GOT3 (cell line): ENCODE measurements around the gene DPAGT1.
A peak's percentile ranks its signal among the peaks of the same experiment; 100 is the strongest.
"Not testable (repeated sequence)": the region's sequence is repeated elsewhere in the genome, so short reads cannot be mapped to it uniquely, and the experiment has no call there.

Experiments
- DNase-seq: peaks from one replicate; lab custom pipeline; 2025; ENCODE audit warnings: mixed read lengths; lab: John Stamatoyannopoulos, UW

Gene DPAGT1

DNA sequence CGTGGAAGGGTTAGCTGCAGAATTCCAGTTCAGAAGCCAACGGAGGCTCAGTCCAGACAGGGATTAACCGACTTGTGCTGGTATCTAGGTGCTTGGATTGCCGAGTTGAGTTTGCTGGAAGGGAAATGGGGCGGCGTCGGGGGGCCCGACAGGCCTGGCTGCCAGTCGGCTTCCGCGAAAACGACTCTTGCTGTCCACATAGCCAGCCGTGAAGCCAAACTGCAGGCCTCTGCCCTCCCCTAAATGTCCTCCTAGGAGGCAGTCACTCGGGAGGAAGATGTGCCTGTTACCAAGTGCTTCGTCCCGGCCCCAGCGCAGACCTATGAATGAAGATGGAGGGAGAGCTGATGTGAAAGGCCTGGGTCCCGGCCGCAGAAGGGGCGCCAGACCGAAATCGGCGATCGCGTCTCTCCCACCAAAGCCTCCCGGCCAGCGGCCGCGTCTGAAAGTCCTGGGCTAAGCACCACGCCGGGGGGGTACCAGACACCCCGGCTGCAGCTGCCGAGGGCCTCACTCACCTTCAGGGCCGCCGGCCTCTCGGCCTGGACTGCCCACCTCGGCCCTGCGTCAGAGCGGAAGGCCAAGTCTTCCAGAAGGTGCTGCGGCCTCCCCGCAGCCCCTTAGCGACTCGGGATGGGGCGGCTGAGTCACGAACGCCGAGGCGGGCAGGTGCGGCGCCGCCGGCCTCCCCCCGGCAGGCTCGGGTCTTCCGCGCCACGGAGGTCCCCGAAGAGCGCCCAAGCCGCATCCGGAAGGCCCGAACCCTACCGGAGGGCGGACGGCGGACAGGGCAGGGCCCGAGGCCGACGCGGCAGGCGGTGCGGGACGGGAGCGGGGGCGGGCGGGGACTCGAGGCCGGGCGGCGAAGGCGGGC is 7.5 kb downstream of the DPAGT1 start:
- DNase-seq = no peak

DNA sequence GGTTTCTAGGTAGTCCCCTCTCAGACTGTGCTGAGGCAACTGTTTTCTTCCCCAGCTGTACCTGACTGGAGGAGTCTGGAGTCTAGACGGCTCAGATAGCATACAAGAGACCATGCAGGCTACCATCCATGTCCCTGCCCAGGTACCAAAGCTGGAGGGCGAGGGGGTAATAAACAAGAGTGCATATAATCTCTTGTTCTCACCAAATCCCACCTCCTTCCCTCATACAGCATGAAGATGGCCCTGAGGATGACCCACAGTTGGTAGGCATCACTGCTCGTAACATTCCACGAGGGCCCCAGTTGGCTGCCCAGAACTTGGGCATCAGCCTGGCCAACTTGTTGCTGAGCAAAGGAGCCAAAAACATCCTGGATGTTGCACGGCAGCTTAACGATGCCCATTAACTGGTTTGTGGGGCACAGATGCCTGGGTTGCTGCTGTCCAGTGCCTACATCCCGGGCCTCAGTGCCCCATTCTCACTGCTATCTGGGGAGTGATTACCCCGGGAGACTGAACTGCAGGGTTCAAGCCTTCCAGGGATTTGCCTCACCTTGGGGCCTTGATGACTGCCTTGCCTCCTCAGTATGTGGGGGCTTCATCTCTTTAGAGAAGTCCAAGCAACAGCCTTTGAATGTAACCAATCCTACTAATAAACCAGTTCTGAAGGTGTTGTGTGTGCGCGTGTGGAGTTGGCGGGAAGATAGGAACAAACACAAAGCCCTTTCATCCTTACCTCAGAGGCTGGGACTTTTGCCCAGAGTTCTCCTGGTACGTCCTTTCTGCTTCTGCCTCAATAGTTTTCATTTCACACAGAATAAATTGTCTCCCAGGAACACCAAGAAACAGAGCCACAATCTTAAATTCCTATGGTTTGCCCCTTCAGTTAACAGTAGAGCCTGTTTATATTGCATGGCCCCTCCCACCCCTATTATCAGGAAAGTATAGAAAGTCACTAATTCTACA is 8.5 kb downstream of the DPAGT1 start:
- DNase-seq = no peak

DNA sequence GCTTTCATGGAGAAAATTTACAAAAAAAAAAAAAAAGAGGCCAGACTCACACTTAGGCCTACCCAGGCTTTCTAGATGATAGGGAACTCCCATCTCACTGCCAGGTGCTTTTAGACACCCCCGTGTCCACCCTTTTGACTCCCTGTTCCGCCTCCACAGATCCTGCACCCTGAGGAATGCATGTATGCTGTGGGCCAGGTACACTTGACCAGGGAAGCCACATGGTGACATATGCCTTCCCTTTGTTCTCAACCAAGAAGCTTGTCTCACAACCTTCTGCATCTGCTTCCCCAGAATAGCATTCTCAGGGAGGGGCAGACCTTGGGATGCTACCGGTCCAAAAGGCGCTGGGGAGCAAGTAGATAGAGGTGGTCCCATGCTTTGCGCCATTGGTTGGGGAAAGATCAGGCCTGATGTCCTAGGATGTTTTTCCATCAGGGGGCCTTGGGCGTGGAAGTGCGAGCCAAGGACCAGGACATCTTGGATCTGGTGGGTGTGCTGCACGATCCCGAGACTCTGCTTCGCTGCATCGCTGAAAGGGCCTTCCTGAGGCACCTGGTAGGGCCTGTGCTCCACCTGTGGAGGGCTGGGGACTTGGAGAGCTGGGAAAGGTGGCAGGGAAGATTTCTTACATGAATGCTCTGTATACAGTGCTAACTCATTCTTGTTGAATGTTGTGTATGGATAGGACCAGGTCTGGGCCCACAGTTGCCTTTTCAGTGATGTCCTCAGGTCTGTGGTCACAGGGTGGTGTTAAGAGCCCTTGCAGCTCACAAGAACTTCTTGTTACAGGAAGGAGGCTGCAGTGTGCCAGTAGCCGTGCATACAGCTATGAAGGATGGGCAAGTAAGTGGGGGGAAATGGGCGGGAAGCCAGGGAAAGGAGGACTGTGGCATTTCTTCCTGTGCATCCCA is 9.4 kb downstream of the DPAGT1 start:
- DNase-seq = no peak

DNA sequence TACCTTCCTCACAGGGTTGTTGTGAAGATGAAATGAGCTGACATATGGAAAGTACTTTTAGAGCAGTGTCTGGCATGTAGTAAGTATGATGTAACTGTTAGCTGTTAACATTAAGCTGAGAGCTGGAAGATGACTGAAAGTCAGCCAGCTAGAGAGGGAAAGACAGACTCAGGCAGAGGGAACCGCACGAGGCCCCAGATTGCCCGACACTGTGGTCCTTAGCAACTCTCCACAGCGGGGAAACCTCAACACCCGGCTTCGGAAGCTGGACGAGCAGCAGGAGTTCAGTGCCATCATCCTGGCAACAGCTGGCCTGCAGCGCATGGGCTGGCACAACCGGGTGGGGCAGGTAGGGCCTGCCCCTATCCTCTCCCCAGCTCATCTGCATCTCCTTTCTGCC is 10.5 kb downstream of the DPAGT1 start:
- no peak for DNase-seq

DNA sequence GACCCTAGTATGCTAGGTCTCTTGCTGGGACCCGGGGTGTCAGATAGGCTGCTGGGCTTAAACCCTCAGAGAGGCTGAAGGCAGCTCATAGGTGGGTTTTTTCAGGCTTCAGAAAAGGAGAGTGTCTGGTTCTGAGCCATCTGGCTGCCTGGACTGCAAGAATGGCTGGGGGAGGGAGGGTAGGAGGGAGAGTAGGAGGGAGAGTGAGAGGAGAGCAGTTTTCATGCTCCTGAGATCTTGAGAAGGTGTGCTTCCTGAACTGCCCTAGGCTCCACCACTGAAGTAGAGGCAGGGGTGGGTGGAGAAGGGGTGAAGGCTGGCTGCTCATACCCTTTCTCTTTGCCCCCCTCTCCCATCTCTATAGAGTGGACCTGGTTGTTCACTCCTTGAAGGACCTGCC is 12.3 kb downstream of the DPAGT1 start:
- no peak for DNase-seq

DNA sequence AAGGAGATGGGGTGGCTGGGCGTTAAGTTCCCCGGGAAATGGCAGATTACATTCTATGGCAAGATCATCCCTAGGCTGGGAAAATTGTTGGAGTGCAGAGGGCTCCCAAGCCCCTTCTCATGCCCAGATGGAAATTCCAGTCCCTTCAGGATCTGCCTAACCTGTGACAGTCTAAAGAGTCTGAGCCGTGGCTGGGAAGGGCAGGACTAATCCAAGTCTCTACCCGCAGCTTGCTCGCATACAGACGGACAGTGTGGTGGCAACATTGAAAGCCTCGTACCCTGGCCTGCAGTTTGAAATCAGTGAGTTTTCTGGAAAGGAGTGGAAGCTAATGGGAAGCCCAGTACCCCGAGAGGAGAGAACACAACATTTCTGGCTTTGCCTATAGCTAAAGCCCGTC is 13.2 kb downstream of the DPAGT1 start:
- no peak for DNase-seq

DNA sequence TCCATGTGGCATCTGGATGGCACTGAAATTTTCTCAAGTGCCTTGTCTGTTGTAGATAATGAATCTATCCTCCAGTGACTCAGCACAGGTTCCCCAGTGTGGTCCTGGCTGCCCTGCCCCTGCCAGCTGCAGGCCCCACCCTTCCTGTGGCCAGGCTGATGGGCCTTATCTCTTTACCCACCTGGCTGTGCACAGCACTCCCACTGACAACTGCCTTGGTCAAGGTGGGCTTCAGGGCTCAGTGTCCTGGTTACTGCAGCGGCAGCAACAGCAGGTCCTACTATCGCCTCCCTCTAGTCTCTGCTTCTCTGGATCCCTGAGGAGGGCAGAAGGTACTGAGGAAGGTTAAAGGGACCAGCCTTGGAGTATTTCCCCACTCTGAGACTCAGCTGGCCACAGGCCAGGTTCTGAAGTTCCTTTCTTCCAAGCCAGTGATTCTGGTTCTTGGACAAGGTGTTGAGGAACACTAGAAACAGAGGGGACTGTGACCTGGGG is 13.9 kb downstream of the DPAGT1 start:
- DNase-seq = no peak

DNA sequence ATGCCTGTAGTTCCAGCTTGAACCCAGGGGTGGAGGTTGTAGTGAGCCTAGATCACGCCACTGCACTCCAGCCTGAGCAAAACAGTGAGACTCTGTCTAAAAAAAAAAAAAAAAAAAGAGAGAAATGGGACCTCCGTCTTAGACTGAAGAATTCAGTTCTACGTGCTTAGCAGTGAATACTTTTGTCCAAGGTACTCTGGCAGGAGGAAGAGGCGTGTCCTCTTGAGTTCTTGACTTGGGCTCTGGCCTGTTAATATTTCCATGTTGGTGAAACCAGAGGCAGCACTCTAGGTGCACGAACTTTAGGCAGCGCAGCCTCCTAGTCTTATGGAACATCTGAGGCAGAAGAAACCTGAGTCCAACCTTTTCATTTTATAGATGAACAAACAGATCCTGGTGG is 14.5 kb downstream of the DPAGT1 start:
- no peak for DNase-seq

DNA sequence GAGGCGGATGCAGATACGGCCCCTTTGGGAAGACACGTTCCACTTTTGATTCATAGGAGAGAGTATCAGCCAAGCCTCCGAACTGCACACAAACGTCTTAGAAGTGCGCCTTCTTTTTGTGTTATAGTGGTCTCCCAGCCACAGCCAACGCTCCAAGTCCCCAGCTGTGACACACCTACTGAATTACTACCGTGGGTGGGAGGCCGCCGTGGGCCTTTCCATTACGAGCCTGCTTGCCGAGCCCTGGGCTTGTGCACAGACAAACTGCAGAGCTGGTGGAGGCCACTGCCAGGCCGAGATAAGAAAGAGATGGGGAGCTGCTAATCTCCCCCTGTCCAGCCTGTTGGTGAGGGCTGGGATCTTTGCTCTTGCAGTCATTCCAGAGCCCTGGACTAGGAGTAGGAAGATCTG is 16.2 kb downstream of the DPAGT1 start:
- DNase-seq = no peak

DNA sequence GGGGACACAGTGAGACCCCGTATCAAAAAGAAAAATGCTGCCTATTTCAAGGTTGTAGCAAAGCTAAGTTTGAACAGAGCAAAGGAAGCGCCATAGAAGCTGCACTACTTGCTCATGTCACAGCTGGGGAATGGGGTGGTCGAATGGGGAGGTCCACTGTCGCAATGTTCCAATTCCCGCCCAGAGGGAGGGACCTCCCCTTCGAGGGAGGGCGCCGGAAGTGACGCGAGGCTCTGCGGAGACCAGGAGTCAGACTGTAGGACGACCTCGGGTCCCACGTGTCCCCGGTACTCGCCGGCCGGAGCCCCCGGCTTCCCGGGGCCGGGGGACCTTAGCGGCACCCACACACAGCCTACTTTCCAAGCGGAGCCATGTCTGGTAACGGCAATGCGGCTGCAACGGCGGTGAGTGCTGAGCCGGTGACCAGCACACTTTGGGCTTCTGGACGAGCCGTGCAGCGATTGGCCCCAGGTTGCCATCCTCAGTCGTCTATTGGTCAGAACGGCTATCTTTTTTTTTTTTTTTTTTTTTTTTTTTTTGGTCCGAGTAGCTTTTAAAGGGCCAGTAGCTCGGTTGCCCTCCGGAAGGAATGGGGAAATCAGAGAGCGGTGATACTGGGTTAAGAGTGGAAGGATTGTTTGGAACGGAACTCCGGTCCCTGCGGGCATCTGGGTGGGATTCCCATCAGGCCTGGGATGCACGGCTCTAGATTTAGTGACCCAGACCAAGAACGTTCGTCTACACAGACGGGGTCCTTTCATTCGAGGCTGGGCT is 16.8 kb downstream of the DPAGT1 start, which contains the start of gene HMBS:
HMBS (plus strand) TSS at position 219 of the 774 bp plus-strand sequence; CDS start at position 372, 153 bp downstream.
- DNase-seq = peak; percentile 73

DNA sequence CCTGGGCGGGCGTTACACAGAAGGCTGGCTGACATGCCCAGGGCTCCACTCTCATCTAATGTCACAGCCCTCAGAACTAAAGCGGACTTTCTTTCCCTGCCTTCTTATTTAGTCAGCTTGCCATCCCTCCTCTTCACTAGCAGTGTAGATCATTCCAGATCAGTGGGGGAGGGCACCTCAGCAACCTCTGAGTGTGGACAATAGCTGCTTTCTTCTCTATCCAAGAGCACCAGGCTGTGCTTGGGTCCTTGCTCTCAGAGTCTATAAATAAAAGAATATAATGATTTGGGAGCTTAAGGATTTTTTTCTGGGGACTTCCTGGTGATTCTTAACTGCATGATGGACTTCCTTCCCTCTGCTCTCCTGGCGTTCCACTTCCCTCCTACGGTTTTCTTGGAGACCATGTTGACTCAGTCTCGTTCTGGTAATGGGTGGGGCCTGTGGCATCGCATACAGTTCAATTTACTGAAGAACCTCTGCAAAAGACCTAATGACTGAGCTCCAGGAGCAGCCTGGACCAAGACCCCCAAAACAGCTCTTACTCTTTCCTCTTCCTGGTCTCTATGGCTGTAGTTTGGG is 19.9 kb downstream of the DPAGT1 start:
- no peak for DNase-seq

DNA sequence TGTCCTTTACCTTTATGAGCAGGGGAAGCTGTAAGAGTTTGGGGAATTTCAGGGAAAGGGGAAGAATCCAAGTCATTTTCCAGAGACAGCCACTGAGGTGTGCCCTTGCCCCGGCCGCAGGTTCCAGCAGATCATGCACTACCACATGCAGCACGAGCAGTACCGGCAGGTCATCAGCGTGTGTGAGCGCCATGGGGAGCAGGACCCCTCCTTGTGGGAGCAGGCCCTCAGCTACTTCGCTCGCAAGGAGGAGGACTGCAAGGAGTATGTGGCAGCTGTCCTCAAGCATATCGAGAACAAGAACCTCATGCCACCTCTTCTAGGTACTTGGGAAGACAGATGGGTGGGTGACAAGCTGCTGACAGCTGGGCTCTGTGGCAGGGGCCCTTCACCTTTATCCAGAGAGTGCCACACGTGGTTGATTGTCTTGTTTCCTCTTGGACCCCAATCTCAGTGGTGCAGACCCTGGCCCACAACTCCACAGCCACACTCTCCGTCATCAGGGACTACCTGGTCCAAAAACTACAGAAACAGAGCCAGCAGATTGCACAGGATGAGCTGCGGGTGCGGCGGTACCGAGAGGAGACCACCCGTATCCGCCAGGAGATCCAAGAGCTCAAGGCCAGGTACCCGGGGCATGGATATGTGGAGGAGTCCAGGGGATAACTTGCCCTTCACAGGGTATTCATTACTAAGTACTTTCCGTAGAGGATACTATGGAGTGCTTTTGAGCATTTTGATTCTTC is 22.8 kb downstream of the DPAGT1 start:
- DNase-seq = no peak

DNA sequence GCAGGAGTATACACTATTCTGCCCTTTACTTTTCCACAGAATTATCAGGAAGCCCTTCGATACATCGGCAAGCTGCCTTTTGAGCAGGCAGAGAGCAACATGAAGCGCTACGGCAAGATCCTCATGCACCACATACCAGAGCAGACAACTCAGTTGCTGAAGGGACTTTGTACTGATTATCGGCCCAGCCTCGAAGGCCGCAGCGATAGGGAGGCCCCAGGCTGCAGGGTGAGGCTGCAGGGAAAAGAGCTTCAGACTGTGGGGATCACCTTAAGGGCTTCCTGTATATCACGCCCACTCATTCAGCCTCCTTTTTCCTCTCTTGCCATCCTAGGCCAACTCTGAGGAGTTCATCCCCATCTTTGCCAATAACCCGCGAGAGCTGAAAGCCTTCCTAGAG is 23.8 kb downstream of the DPAGT1 start:
- DNase-seq = no peak

DNA sequence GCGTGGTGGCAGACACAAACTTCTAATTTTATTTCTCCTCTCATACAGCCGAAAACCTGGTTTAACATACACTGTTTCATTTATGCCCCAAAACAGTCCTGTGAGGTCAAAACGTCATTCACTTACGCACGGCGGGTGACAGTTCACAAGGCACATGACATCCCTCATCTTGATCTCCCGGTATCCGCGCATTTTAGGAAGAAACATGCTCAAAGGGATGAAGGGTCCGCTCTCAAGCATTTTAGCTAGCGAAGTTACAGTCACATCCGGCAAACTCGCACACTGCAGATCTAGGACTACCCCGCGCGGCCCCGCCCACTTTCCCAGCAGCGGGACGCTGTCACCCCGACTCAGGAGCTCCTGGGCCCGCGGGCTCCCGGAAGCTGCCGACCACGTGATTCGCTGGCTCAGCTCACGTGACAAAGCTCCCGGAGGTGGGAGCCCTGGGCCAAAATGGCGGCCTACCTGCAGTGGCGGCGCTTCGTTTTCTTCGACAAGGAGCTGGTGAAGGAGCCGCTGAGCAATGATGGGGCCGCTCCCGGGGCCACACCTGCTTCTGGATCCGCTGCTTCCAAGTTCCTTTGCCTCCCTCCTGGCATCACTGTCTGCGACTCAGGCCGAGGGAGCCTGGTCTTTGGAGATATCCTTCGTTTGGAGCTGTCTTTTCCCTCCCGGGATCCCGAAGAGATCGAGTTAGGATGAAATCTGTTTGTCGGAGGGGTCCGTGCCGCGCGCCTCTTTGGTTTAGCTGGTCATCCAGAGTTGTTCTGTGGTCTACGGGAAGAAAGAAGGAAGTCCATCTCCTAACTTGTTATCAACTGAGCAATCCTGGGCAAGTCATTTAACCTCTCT is 34.1 kb downstream of the DPAGT1 start, which contains the start of gene VPS11:
VPS11 (plus strand) TSS at position 448 of the 852 bp plus-strand sequence; CDS start at position 454, 6 bp downstream.
- DNase-seq = peak; percentile 47

DNA sequence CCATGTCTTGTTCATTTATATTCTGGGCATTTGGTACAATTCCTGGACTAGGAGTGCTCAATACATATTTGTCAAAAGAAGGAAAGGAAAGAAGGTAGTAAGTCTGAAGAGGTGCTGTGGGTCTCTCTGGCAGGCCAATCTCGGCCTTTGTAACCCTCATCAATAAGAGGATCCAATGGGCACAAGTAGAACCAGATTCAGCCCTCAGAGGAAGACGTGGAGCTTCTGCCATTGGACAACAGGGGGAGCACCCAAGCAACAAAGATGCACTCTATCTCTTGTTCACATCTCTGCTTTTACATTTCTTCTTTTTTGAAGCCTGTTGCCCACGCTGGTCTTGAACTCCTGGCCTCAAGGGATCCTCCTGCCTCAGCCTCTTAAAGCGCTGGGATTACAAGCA is 36.3 kb downstream of the DPAGT1 start:
- no peak for DNase-seq

DNA sequence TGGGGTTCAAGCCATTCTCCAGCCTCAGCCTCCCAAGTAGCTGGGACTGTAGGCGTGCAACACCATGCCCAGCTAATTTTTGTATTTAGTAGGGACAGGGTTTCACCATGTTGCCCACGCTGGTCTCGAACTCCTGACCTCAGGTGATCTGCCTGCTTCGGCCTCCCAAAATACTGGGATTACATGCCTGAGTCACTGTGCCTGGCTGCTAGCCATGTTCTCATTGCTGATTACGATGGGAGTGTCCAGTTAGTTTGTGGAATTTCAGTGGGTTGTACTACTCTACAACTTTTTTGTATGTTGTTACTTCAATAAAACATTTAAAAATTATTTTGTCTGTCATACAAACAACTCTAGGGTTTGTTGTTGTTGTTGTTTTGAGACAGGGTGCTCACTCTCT is 38.9 kb downstream of the DPAGT1 start:
- DNase-seq = no peak

DNA sequence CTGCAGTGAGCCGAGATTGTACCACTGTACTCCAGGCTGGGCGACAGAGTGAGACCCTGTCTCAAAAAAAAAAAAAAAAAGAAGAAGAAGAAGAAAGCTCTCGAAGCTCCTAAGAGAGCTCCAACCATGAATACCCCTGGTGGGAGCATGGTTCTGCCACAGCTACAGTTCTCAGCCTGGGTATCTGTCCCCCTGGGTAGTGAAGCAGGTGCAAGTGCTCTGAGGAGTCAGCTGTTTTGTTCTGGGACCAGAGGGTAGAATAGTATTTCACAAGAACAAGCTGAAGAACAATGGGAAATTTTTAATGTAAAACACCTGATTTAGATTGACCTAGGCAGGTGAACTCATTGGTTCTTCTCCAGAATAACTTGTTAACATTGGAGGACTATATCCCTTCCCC is 40.4 kb downstream of the DPAGT1 start:
- DNase-seq = no peak

DNA sequence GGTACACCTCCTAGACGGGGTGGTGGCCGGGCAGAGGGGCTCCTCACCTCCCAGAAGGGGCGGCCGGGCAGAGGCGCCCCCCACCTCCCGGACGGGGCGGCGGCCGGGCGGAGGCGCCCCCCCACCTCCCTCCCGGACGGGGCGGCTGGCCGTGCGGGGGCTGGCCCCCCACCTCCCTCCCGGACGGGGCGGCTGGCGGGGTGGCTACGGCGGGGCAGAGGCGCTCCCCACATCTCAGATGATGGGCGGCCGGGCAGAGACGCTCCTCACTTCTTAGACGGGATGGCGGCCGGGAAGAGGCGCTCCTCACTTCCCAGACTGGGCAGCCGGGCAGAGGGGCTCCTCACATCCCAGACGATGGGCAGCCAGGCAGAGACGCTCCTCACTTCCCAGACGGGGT is 42.5 kb downstream of the DPAGT1 start:
- not testable (repeated sequence) for DNase-seq
